Stimulated activated CD4-positive, alpha-beta T cell treated with anti-CD3 and anti-CD28 coated beads, Interleukin-12 subunit alpha, Interleukin-12 subunit beta, amount 100 ng/mL, for 48 hours (primary cell): ENCODE results near the gene SAP130.

Experiments used
- DNase-seq, 3 donors: peaks; one replicate each; pipeline ENCODE4 v3.0.0-alpha.2; 2020; ENCODE audit warnings: low read depth in 2 of 3, low spot score in 1 of 3

Gene SAP130

GRCh38 chr2:127897531-127898211 is 130.2 kb downstream of the SAP130 start:
- no peak for DNase-seq

- DNase-seq = no peak
Measured at GRCh38 chr2:127893494-127893893, 134.4 kb downstream of the SAP130 start.

- no peak for DNase-seq
Measured at GRCh38 chr2:127893033-127893432, 134.8 kb downstream of the SAP130 start.

GRCh38 chr2:127891811-127892210 is 136.0 kb downstream of the SAP130 start:
- no peak for DNase-seq
